ENCODE results near the gene CCDC183. TPM values are rescaled to one million over a fixed set of nuclear protein-coding genes. Genes with fewer than 3 reads are reported as not detected.

The CCDC183 gene
- 10 to 100 TPM in 1 of 7 donors, 1 to 10 TPM in 6; 1.2 to 11.8 (median 6.6) TPM for total RNA-seq
- 1 to 10 TPM in 1 of 2 donors, under 1 TPM in 1; 0.47 to 3.1 TPM for polyA plus RNA-seq
- long read RNA-seq, donor 1, partial matches to known transcripts: 2 of 4 reads
- long read RNA-seq, donor 1, other reads (novel, unspliced or antisense): 1 of 4 reads
- long read RNA-seq, donor 2, partial matches to known transcripts: 0 of 2 reads
- long read RNA-seq, donor 2, other reads (novel, unspliced or antisense): 0 of 2 reads
- long read RNA-seq, donor 3, partial matches to known transcripts: 1 of 2 reads
- long read RNA-seq, donor 3, other reads (novel, unspliced or antisense): 1 of 2 reads

DNA sequence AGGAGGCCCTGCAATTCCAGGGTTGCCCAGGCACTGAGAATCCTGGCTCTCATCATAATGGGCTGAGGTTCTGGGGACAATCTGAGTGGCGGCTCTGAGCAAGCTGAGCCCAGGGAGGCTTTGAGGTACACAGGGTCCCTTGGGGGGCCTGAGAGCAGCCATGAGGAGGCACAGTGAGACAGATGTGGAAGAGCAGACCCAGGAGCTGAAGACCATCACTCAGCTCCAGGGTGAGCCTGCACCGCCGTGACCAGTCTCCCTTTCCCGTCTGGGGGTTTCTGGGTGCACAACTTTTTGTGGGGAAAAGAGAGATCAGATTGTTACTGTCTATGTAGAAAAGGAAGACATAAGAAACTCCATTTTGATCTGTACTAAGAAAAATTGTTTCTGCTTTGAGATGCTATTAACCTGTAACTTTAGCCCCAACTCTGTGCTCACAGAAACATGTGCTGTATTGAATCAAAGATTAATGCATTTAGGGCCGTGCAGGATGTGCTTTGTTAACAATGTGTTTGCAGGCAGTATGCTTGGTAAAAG is at the start of gene CCDC183:
TSS of gene CCDC183 (plus strand) at position 101 of the 537 bp plus-strand sequence. CDS start at position 161, 60 bp downstream.
- Histone ChIP-seq H3K9me3 (no peaks in the 10 kb centered on the region), H3K27me3 (no peaks in the 10 kb centered on the region), H3K27ac (peak within 1 kb of the TSS in 1 of 2 donors; percentile 25), H3K4me1 (ENCODE audit: insufficient read depth) (peaks cover 26% of the 10 kb centered on the region), H3K4me3 (no peak within 1 kb of the TSS), H3K36me3 (no peaks in the 10 kb centered on the region)
- intact Hi-C loops (cut with DNase I): loop anchor here in 1 of 4 donors (10.0 kb wide), 1 partner anchor 48 kb away; the partner anchor contains the start of genes AJM1 and PHPT1
- DNase-seq: no peak
- 15 to 17% (median 16%) methylated on average over 5 of the region's 5 CpGs for WGBS, 3 donors
- TF ChIP-seq, protein P1, sequence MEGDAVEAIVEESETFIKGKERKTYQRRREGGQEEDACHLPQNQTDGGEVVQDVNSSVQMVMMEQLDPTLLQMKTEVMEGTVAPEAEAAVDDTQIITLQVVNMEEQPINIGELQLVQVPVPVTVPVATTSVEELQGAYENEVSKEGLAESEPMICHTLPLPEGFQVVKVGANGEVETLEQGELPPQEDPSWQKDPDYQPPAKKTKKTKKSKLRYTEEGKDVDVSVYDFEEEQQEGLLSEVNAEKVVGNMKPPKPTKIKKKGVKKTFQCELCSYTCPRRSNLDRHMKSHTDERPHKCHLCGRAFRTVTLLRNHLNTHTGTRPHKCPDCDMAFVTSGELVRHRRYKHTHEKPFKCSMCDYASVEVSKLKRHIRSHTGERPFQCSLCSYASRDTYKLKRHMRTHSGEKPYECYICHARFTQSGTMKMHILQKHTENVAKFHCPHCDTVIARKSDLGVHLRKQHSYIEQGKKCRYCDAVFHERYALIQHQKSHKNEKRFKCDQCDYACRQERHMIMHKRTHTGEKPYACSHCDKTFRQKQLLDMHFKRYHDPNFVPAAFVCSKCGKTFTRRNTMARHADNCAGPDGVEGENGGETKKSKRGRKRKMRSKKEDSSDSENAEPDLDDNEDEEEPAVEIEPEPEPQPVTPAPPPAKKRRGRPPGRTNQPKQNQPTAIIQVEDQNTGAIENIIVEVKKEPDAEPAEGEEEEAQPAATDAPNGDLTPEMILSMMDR (IDR thresholded peaks at IDR 0.05): no peak

DNA sequence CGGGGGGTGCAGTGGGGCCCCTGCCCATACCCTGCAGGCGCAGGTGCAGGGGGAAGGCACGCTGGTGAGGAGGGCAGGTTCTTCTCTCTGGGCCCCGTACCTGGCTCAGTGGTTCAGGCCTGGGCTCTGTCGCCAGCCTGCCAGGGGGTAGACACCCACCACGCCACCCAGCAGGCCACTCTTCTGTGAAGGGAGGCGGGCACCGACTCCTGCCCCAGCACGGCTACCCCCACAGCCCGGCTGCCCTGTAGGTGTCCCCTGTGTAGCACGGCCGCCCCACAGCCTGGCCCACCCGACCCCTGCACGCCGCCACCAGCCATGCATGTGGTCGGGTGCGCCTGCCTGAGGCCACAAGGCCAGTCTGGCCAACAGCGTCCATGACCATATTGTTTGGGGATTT is 49.5 kb upstream of the CCDC183 start:
- Histone ChIP-seq H3K27ac (no peak overlapping the region), H3K36me3 (no peaks in the 10 kb centered on the region), H3K4me1 (ENCODE audit: insufficient read depth) (no peaks in the 10 kb centered on the region), H3K27me3 (no peaks in the 10 kb centered on the region), H3K9me3 (no peaks in the 10 kb centered on the region), H3K4me3 (no peak overlapping the region)
- 89 to 93% (median 92%) methylated on average over 18 of the region's 18 CpGs for WGBS, 3 donors
- TF ChIP-seq POLR2A (IDR thresholded peaks at IDR 0.05): no peak
- no peak for TF ChIP-seq EP300 (IDR thresholded peaks at IDR 0.05)
- TF ChIP-seq, protein P1 (IDR thresholded peaks at IDR 0.05): no peak
- intact Hi-C loops (cut with DNase I): no loop called here
- DNase-seq: no peak

DNA sequence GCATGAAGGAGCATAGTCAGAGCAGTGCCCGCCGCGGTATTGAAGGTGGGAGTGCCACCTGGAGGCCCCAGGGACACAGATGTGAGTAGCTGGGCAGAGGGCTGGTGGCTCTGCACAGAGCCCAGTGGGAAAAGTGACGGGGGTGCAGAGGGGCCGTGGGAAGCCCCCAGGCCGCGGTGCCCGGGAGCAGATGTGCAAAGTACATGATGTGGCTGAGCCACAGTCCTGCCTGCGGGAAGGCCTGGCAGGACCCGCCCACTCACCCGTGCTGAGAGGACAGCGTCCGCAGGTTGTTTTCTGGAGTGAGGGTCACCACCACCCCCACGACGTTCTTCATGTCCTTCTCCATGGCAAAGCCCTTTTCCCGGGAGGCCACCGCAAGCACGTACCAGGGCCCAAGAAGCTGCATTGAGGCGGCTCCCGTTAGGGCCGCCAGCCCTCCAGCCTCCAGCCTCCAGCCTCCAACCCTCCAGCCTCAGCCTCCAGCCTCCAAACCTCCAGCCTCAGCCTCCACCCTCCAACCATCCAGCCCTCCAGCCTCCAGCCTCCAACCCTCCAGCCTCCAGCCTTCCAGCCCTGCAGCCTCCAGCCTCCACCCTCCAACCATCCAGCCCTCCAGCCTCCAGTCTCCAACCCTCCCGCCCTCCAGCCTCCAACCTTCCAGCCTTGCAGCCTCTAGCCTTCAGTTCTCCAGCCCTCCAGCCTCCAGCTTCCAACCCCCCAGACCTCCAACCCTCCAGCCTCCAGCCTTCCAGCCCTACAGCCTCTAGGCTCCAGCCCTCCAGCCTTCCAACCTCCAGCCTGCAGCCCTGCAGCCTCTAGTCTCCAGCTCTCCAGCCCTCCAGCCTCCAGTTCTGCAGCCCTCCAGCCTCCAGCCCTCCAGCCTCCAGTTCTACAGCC is 48.7 kb upstream of the CCDC183 start:
- Histone ChIP-seq H3K4me3 (no peak overlapping the region), H3K27me3 (no peaks in the 10 kb centered on the region), H3K4me1 (ENCODE audit: insufficient read depth) (no peaks in the 10 kb centered on the region), H3K27ac (no peak overlapping the region), H3K36me3 (no peaks in the 10 kb centered on the region), H3K9me3 (no peaks in the 10 kb centered on the region)
- 81 to 84% (median 84%) methylated on average over 22 of the region's 22 CpGs for WGBS, 3 donors
- intact Hi-C loops (cut with DNase I): no loop called here
- no peak for TF ChIP-seq POLR2A (IDR thresholded peaks at IDR 0.05)
- TF ChIP-seq, protein P1 (IDR thresholded peaks at IDR 0.05): no peak
- no peak for TF ChIP-seq EP300 (IDR thresholded peaks at IDR 0.05)
- no peak for DNase-seq

DNA sequence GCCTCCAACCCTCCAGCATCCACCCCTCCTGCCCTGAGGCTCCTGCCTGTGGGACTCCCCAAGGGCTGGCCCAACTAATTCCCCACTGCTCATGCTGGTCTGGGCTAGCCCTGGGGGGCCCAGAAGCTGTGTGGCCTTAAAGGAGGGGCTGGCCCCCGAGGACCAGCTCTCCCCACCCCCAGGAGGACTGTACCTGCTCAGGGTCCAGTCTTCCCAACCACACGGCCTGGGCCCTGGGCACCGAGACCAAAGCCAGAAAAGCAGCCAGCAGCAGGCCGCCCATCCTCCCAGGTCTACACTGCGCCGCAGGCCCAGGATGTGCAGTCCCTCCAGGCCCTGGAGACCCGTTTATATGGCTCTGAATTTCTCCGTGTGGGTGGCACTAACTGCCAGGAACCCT is 47.9 kb upstream of the CCDC183 start, which contains the start of gene LCN6:
TSS of gene LCN6 (minus strand) at position 325 of the 400 bp plus-strand sequence. CDS start at position 283, 42 bp downstream.
- no peak for DNase-seq
- Histone ChIP-seq H3K36me3 (no peaks in the 10 kb centered on the region), H3K27ac (no peak within 1 kb of the TSS), H3K9me3 (no peaks in the 10 kb centered on the region), H3K27me3 (no peaks in the 10 kb centered on the region), H3K4me3 (no peak within 1 kb of the TSS), H3K4me1 (ENCODE audit: insufficient read depth) (no peaks in the 10 kb centered on the region)
- TF ChIP-seq, protein P1 (IDR thresholded peaks at IDR 0.05): no peak
- TF ChIP-seq EP300 (IDR thresholded peaks at IDR 0.05): no peak
- WGBS, 3 donors: 72 to 77% (median 73%) methylated on average over 8 of the region's 8 CpGs
- intact Hi-C loops (cut with DNase I): no loop called here
